ENCODE results near the gene TMED9.

Gene TMED9

DNA sequence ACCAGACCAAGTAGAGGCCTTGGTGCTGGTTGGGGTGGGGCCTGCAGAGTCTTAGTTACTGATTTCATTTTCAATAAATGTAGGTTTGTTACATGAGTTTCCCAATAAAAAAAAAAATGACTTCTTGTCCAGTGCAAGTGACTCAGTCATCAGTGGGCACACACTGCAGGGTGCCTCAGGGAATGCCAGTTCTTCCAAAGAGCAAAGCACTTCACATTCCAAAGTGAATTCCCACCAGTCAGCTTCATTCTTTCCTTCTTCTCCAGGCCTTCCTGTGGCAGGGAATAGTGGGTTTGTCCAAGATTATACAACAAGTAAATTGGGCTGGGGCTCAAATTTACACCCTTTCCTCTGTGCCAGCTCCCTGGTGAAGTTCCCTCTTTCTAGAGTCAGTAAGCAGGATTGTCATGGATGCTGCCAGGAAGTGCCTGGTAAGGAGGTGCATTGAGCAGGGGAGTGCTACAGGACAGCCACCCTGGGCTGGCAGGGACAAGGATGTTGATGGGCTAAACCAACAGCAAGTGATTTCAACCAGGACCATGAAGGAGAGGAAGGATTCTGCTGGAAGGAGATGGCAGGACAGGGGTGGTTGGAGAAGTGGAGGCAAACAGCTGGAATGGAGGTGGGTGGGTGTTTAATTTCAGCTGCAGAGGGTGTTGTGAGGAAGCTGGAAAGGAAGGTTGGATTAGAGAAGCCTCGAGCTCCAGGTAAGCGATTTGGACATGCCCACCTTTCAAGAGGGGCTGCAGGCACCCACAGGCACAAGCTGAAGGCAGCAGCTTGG, 4.2 kb downstream of the TMED9 start:
- Histone ChIP-seq H3K27ac (ENCODE audit: low read length) (no peak overlapping the region), H3F3A (ENCODE audit: insufficient read depth, low read length) (peaks cover 16% of the 10 kb centered on the region; the same call in 1 of the 2 replicates), H3K79me2 (ENCODE audit: low read length) (peaks cover 35% of the 10 kb centered on the region)

DNA sequence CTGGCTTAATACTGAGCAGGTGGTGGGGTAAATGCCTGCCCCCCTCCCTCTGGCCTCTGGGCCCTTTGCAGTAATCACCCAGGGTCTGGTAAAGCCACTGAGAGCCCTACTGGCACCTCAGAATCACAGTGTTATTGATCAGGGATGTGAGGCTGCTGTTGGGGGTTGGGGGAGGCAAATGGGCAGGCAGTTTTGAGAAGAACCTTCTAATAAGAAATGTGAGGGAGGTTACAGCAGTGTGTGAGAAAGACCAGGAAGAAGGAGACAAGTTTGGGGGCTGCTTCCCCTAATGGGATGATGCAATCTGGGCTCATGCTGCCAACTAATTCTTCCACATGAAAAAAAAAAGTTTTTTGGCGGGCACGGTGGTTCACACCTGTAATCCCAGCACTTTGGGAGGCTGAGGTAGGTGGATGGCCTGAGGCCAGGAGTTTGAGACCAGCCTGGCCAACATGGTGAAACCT, 4.8 kb downstream of the TMED9 start:
- Histone ChIP-seq H3K36me3 (replicated peaks; ENCODE audit: insufficient read depth, low read length) (peaks cover 12% of the 10 kb centered on the region; the same call in 1 of the 2 replicates), H3K9me3 (replicated peaks; ENCODE audit: insufficient read depth, low read length) (no peaks in the 10 kb centered on the region), H3K4me3 (ENCODE audit: low read length) (no peak overlapping the region), H2AFZ (ENCODE audit: low read length) (no peak overlapping the region), H3K9ac (ENCODE audit: low read length) (no peak overlapping the region), H3K27me3 (replicated peaks; ENCODE audit: insufficient read depth, low read length) (no peaks in the 10 kb centered on the region), H4K20me1 (ENCODE audit: insufficient read depth, low read length) (no peaks in the 10 kb centered on the region), H3K9me2 (replicated peaks; ENCODE audit: insufficient read depth, low read length) (no peaks in the 10 kb centered on the region), H3K4me2 (ENCODE audit: low read depth, low read length) (no peak overlapping the region), H3K27ac (ENCODE audit: low read length) (no peak overlapping the region), H3K4me1 (ENCODE audit: low read length) (peaks cover 14% of the 10 kb centered on the region), H3F3A (ENCODE audit: insufficient read depth, low read length) (peaks cover 16% of the 10 kb centered on the region; the same call in 1 of the 2 replicates), H3K79me2 (ENCODE audit: low read length) (peaks cover 38% of the 10 kb centered on the region)
- TF ChIP-seq, protein P1, sequence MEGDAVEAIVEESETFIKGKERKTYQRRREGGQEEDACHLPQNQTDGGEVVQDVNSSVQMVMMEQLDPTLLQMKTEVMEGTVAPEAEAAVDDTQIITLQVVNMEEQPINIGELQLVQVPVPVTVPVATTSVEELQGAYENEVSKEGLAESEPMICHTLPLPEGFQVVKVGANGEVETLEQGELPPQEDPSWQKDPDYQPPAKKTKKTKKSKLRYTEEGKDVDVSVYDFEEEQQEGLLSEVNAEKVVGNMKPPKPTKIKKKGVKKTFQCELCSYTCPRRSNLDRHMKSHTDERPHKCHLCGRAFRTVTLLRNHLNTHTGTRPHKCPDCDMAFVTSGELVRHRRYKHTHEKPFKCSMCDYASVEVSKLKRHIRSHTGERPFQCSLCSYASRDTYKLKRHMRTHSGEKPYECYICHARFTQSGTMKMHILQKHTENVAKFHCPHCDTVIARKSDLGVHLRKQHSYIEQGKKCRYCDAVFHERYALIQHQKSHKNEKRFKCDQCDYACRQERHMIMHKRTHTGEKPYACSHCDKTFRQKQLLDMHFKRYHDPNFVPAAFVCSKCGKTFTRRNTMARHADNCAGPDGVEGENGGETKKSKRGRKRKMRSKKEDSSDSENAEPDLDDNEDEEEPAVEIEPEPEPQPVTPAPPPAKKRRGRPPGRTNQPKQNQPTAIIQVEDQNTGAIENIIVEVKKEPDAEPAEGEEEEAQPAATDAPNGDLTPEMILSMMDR (IDR thresholded peaks at IDR 0.05; ENCODE audit: low read length), result no peak
- TF ChIP-seq EZH2phosphoT487 (IDR thresholded peaks at IDR 0.05; ENCODE audit: low read length) (no peak), EZH2 (optimal IDR thresholded peaks at IDR 0.05; ENCODE audit: low read depth, low read length) (no peak)
- no peak for DNase-seq

More for the DNA sequence above, 4.2 kb downstream of the TMED9 start:
- H3K4me2 ChIP-seq (ENCODE audit: low read depth, low read length), result no peak overlapping the region
- H3K9me3 ChIP-seq (replicated peaks; ENCODE audit: insufficient read depth, low read length), result no peaks in the 10 kb centered on the region
- peaks cover 2% of the 10 kb centered on the region; the same call in 1 of the 2 replicates for H3K27me3 ChIP-seq (replicated peaks; ENCODE audit: insufficient read depth, low read length)
- H2AFZ ChIP-seq (ENCODE audit: low read length), result no peak overlapping the region
- no peak overlapping the region for H3K4me3 ChIP-seq (ENCODE audit: low read length)
- no peak for DNase-seq
- H3K36me3 ChIP-seq (replicated peaks; ENCODE audit: insufficient read depth, low read length), result peaks cover 12% of the 10 kb centered on the region; the same call in 1 of the 2 replicates
- peaks cover 19% of the 10 kb centered on the region for H3K4me1 ChIP-seq (ENCODE audit: low read length)
- no peaks in the 10 kb centered on the region for H3K9me2 ChIP-seq (replicated peaks; ENCODE audit: insufficient read depth, low read length)
- no peak for TF ChIP-seq EZH2 (optimal IDR thresholded peaks at IDR 0.05; ENCODE audit: low read depth, low read length)
- TF ChIP-seq, protein P1 (IDR thresholded peaks at IDR 0.05; ENCODE audit: low read length), result no peak
- no peak for TF ChIP-seq EZH2phosphoT487 (IDR thresholded peaks at IDR 0.05; ENCODE audit: low read length)
- no peaks in the 10 kb centered on the region for H4K20me1 ChIP-seq (ENCODE audit: insufficient read depth, low read length)
- no peak overlapping the region for H3K9ac ChIP-seq (ENCODE audit: low read length)

DNA sequence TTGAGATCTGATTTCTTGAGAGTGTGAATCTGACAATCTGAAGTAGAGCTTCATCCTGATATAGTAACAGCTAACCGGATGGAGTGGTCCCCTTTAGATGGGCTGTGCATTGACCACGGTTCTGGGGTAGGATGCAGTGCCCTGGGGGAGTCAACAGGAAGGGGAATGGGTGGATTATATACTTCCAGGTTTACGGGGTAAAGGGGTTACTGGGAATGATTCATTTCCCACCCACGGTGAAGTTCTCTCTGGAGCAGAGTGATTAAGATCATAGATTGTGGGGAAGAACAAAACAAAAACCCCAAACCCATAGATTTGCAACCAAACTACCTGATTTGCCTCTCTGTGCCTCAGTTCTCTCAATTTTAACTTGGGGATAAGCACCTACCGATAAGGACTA, 6.5 kb downstream of the TMED9 start:
- no peaks in the 10 kb centered on the region for H3K27me3 ChIP-seq (replicated peaks; ENCODE audit: insufficient read depth, low read length)
- no peak overlapping the region for H2AFZ ChIP-seq (ENCODE audit: low read length)
- no peak for TF ChIP-seq EZH2phosphoT487 (IDR thresholded peaks at IDR 0.05; ENCODE audit: low read length)
- TF ChIP-seq, protein P1 (IDR thresholded peaks at IDR 0.05; ENCODE audit: low read length), result no peak
- TF ChIP-seq EZH2 (optimal IDR thresholded peaks at IDR 0.05; ENCODE audit: low read depth, low read length), result no peak
- H3K9ac ChIP-seq (ENCODE audit: low read length), result no peak overlapping the region
- H3K9me2 ChIP-seq (replicated peaks; ENCODE audit: insufficient read depth, low read length), result no peaks in the 10 kb centered on the region
- H3K79me2 ChIP-seq (ENCODE audit: low read length), result peaks cover 24% of the 10 kb centered on the region
- H3K4me1 ChIP-seq (ENCODE audit: low read length), result peaks cover 9% of the 10 kb centered on the region
- DNase-seq, result no peak
- H3K9me3 ChIP-seq (replicated peaks; ENCODE audit: insufficient read depth, low read length), result no peaks in the 10 kb centered on the region
- peaks cover 12% of the 10 kb centered on the region; the same call in 1 of the 2 replicates for H3K36me3 ChIP-seq (replicated peaks; ENCODE audit: insufficient read depth, low read length)
- no peak overlapping the region for H3K4me2 ChIP-seq (ENCODE audit: low read depth, low read length)
- H3K27ac ChIP-seq (ENCODE audit: low read length), result no peak overlapping the region
- peaks cover 10% of the 10 kb centered on the region; the same call in 1 of the 2 replicates for H3F3A ChIP-seq (ENCODE audit: insufficient read depth, low read length)
- no peaks in the 10 kb centered on the region for H4K20me1 ChIP-seq (ENCODE audit: insufficient read depth, low read length)
- no peak overlapping the region for H3K4me3 ChIP-seq (ENCODE audit: low read length)
